ENCODE measurements around the gene DLL1.
A peak's percentile ranks its signal among the peaks of the same experiment; 100 is the strongest.

The DLL1 gene

GRCh38 chr6:170248111-170248805 is 42.6 kb downstream of the DLL1 start:
- Histone ChIP-seq H2AK5ac (ENCODE audit: low read depth, low read length) (peak overlapping the region; percentile 36), H2BK12ac (ENCODE audit: low read length) (peak overlapping the region; percentile 88), H3K79me1 (ENCODE audit: low read depth, low read length) (no peaks in the 10 kb centered on the region), H3K9me3 (replicated peaks in 1 of 2; ENCODE audit: control insufficient read depth in 2 of 2, insufficient read depth in 1 of 2, low read depth in 1 of 2, low read length in 2 of 2) (no peaks in the 10 kb centered on the region), H3K4me2 (ENCODE audit: insufficient read depth, low read length, poor library complexity, severe bottlenecking) (no peak overlapping the region), H2BK15ac (ENCODE audit: low read length) (peak overlapping the region; percentile 93), H4K8ac (ENCODE audit: low read depth, low read length) (no peak overlapping the region), H3K4me3 (ENCODE audit: low read length in 2 of 2) (no peak overlapping the region), H2BK5ac (ENCODE audit: low read length) (peak overlapping the region; percentile 18), H3K9ac (ENCODE audit: low read depth, low read length, poor library complexity) (peak overlapping the region; percentile 78), H3K23ac (ENCODE audit: low read depth, low read length, poor library complexity) (peak overlapping the region; percentile 81), H4K91ac (ENCODE audit: low read depth, low read length, poor library complexity) (no peak overlapping the region), H3K14ac (ENCODE audit: low read length) (peak overlapping the region; percentile 47), H3K27me3 (ENCODE audit: control insufficient read depth in 3 of 3, insufficient read depth in 3 of 3, low read depth in 1 of 3, low read length in 3 of 3) (no peaks in the 10 kb centered on the region), H3K36me3 (replicated peaks in 1 of 2; ENCODE audit: control insufficient read depth in 2 of 2, insufficient read depth in 2 of 2, low read length in 2 of 2) (no peaks in the 10 kb centered on the region), H3K4ac (ENCODE audit: low read length) (peak overlapping the region; percentile 85), H2AFZ (ENCODE audit: low read length) (peak overlapping the region; percentile 4), H3K27ac (replicated peaks; ENCODE audit: low read length) (no peak overlapping the region), H3K4me1 (ENCODE audit: control insufficient read depth in 2 of 2, insufficient read depth in 1 of 2, low read depth in 1 of 2, low read length in 2 of 2) (peaks cover 36 to 38% of the 10 kb centered on the region in 2 donors), H2BK120ac (ENCODE audit: low read depth, low read length) (peak overlapping the region; percentile 91), H3K18ac (ENCODE audit: low read length) (peak overlapping the region; percentile 81)
- no CpG with 5 or more reads among the region's 34 CpGs for WGBS, 2 donors (ENCODE audit: extremely low coverage in 2 of 2, insufficient read length in 2 of 2, insufficient replicate concordance in 1 of 2)
- DNase-seq (ENCODE audit: low spot score) = no peak

- no peak overlapping the region for H3K4me3 ChIP-seq (ENCODE audit: low read length in 2 of 2)
- DNase-seq (ENCODE audit: low spot score) = no peak
- no CpG with 5 or more reads among the region's 22 CpGs for WGBS, 2 donors (ENCODE audit: extremely low coverage in 2 of 2, insufficient read length in 2 of 2, insufficient replicate concordance in 1 of 2)
Observed at GRCh38 chr6:170247178-170247701, 43.6 kb downstream of the DLL1 start.

DNA sequence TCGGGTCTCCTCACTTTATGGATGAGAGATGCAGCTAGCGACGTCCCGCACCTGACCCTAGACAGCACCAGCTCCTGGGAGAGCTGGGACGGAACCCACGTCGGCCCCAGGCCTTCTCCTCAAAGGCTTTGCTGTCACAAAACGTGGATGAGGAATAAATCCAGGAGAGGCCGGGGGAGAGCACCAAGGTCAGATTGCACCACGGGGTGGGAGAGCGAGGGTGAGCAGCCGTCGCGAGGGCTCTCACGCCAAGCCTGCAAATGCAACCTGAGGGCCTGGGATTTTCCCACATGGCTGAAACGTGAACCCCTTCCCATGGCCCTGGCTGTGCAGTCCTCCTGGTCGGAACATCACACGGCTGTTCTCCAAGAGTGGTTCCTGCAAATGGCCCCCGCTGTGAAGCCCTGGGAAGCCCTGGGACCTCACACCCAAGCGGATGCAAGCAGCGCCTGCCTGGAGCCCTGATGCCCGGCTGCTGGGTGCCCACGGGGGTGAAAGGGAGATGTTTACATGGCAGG is 45.3 kb downstream of the DLL1 start:
- H4K91ac ChIP-seq (ENCODE audit: low read depth, low read length, poor library complexity) = no peak overlapping the region
- no peak overlapping the region for H3K4me3 ChIP-seq (ENCODE audit: low read length in 2 of 2)
- peak overlapping the region; percentile 65 for H3K18ac ChIP-seq (ENCODE audit: low read length)
- no peak overlapping the region for H3K4me2 ChIP-seq (ENCODE audit: insufficient read depth, low read length, poor library complexity, severe bottlenecking)
- H4K8ac ChIP-seq (ENCODE audit: low read depth, low read length) = no peak overlapping the region
- H3K23ac ChIP-seq (ENCODE audit: low read depth, low read length, poor library complexity) = no peak overlapping the region
- peak overlapping the region; percentile 82 for H2AK5ac ChIP-seq (ENCODE audit: low read depth, low read length)
- no CpG with 5 or more reads among the region's 23 CpGs for WGBS, 2 donors (ENCODE audit: extremely low coverage in 2 of 2, insufficient read length in 2 of 2, insufficient replicate concordance in 1 of 2)
- no peak overlapping the region for H3K27ac ChIP-seq (replicated peaks; ENCODE audit: low read length)
- no peak overlapping the region for H3K4ac ChIP-seq (ENCODE audit: low read length)
- H2BK120ac ChIP-seq (ENCODE audit: low read depth, low read length) = peak overlapping the region; percentile 35
- no peaks in the 10 kb centered on the region for H3K36me3 ChIP-seq (replicated peaks in 1 of 2; ENCODE audit: control insufficient read depth in 2 of 2, insufficient read depth in 2 of 2, low read length in 2 of 2)
- no peaks in the 10 kb centered on the region for H3K9me3 ChIP-seq (replicated peaks in 1 of 2; ENCODE audit: control insufficient read depth in 2 of 2, insufficient read depth in 1 of 2, low read depth in 1 of 2, low read length in 2 of 2)
- H3K79me1 ChIP-seq (ENCODE audit: low read depth, low read length) = no peaks in the 10 kb centered on the region
- no peak for DNase-seq (ENCODE audit: low spot score)
- peak overlapping the region; percentile 93 for H2BK15ac ChIP-seq (ENCODE audit: low read length)
- H3K9ac ChIP-seq (ENCODE audit: low read depth, low read length, poor library complexity) = no peak overlapping the region
- H3K27me3 ChIP-seq (ENCODE audit: control insufficient read depth in 3 of 3, insufficient read depth in 3 of 3, low read depth in 1 of 3, low read length in 3 of 3) = no peaks in the 10 kb centered on the region
- H2BK12ac ChIP-seq (ENCODE audit: low read length) = peak overlapping the region; percentile 47
- peaks cover 34 to 38% of the 10 kb centered on the region in 2 donors for H3K4me1 ChIP-seq (ENCODE audit: control insufficient read depth in 2 of 2, insufficient read depth in 1 of 2, low read depth in 1 of 2, low read length in 2 of 2)
- no peak overlapping the region for H3K14ac ChIP-seq (ENCODE audit: low read length)
- no peak overlapping the region for H2AFZ ChIP-seq (ENCODE audit: low read length)
- H2BK5ac ChIP-seq (ENCODE audit: low read length) = no peak overlapping the region

More at GRCh38 chr6:170247178-170247701, 43.6 kb downstream of the DLL1 start:
- no peak overlapping the region for H2AFZ ChIP-seq (ENCODE audit: low read length)
- H2AK5ac ChIP-seq (ENCODE audit: low read depth, low read length) = peak overlapping the region; percentile 42
- no peaks in the 10 kb centered on the region for H3K9me3 ChIP-seq (replicated peaks in 1 of 2; ENCODE audit: control insufficient read depth in 2 of 2, insufficient read depth in 1 of 2, low read depth in 1 of 2, low read length in 2 of 2)
- peak overlapping the region; percentile 78 for H3K18ac ChIP-seq (ENCODE audit: low read length)
- no peak overlapping the region for H4K91ac ChIP-seq (ENCODE audit: low read depth, low read length, poor library complexity)
- H3K4ac ChIP-seq (ENCODE audit: low read length) = no peak overlapping the region
- no peak overlapping the region for H3K27ac ChIP-seq (replicated peaks; ENCODE audit: low read length)
- no peak overlapping the region for H3K4me2 ChIP-seq (ENCODE audit: insufficient read depth, low read length, poor library complexity, severe bottlenecking)
- no peak overlapping the region for H4K8ac ChIP-seq (ENCODE audit: low read depth, low read length)
- H3K14ac ChIP-seq (ENCODE audit: low read length) = no peak overlapping the region
- H2BK12ac ChIP-seq (ENCODE audit: low read length) = no peak overlapping the region
- H3K4me1 ChIP-seq (ENCODE audit: control insufficient read depth in 2 of 2, insufficient read depth in 1 of 2, low read depth in 1 of 2, low read length in 2 of 2) = peaks cover 38% of the 10 kb centered on the region in 2 donors
- H3K9ac ChIP-seq (ENCODE audit: low read depth, low read length, poor library complexity) = no peak overlapping the region
- H2BK5ac ChIP-seq (ENCODE audit: low read length) = no peak overlapping the region
- no peak overlapping the region for H2BK120ac ChIP-seq (ENCODE audit: low read depth, low read length)
- H3K23ac ChIP-seq (ENCODE audit: low read depth, low read length, poor library complexity) = peak overlapping the region; percentile 46
- peak overlapping the region; percentile 23 for H2BK15ac ChIP-seq (ENCODE audit: low read length)
- no peaks in the 10 kb centered on the region for H3K27me3 ChIP-seq (ENCODE audit: control insufficient read depth in 3 of 3, insufficient read depth in 3 of 3, low read depth in 1 of 3, low read length in 3 of 3)
- no peaks in the 10 kb centered on the region for H3K79me1 ChIP-seq (ENCODE audit: low read depth, low read length)
- H3K36me3 ChIP-seq (replicated peaks in 1 of 2; ENCODE audit: control insufficient read depth in 2 of 2, insufficient read depth in 2 of 2, low read length in 2 of 2) = no peaks in the 10 kb centered on the region

DNA sequence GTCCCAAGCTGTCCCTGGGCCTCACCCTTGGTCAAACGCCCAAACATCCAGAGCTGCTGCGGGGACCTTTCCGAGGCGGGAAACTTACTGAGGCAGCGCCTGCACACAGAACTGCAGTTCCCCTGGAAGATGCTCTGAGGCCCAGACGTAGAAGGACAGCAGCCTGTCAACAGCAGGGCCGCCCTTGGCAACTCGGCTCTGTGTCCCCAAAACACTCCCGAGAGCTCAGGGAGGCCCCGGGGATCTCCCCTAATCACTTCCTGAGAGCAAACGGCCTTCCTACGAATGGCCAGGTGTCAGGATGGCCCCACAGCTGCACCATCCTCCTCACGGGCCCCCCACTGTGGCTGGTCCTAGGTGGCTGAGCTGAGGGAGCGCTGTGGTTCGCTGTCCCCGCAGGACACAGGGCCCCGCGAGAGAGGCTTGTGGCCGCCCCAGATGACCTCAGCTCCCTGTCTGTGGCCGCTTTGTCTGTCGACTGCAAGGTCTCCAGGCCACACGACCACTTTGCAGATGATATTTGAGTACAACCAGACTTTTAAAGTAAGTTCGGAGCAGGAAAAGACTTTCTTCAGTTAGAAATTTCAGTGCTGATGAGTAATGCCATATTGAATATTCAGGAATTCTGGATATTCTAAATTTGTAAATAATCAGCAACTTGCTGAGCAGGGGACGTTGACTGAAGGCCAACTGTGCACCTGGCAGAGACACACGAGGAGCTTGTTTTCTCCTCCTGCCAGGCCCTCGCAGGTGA is 46.0 kb downstream of the DLL1 start:
- Histone ChIP-seq H3K9ac (ENCODE audit: low read depth, low read length, poor library complexity) (peak overlapping the region; percentile 14), H2BK12ac (ENCODE audit: low read length) (peak overlapping the region; percentile 89), H3K36me3 (replicated peaks in 1 of 2; ENCODE audit: control insufficient read depth in 2 of 2, insufficient read depth in 2 of 2, low read length in 2 of 2) (no peaks in the 10 kb centered on the region), H2BK120ac (ENCODE audit: low read depth, low read length) (no peak overlapping the region), H4K91ac (ENCODE audit: low read depth, low read length, poor library complexity) (no peak overlapping the region), H3K23ac (ENCODE audit: low read depth, low read length, poor library complexity) (peak overlapping the region; percentile 89), H4K8ac (ENCODE audit: low read depth, low read length) (no peak overlapping the region), H3K4me1 (ENCODE audit: control insufficient read depth in 2 of 2, insufficient read depth in 1 of 2, low read depth in 1 of 2, low read length in 2 of 2) (peaks cover 31 to 35% of the 10 kb centered on the region in 2 donors), H2AFZ (ENCODE audit: low read length) (peak overlapping the region; percentile 83), H3K4me2 (ENCODE audit: insufficient read depth, low read length, poor library complexity, severe bottlenecking) (no peak overlapping the region), H3K79me1 (ENCODE audit: low read depth, low read length) (no peaks in the 10 kb centered on the region), H3K4ac (ENCODE audit: low read length) (no peak overlapping the region), H3K14ac (ENCODE audit: low read length) (no peak overlapping the region), H3K4me3 (ENCODE audit: low read length in 2 of 2) (no peak overlapping the region), H3K9me3 (replicated peaks in 1 of 2; ENCODE audit: control insufficient read depth in 2 of 2, insufficient read depth in 1 of 2, low read depth in 1 of 2, low read length in 2 of 2) (no peaks in the 10 kb centered on the region), H3K27me3 (ENCODE audit: control insufficient read depth in 3 of 3, insufficient read depth in 3 of 3, low read depth in 1 of 3, low read length in 3 of 3) (peaks cover 0 to 2% (median 0%) of the 10 kb centered on the region in 3 experiments), H2AK5ac (ENCODE audit: low read depth, low read length) (peak overlapping the region; percentile 96), H3K27ac (replicated peaks; ENCODE audit: low read length) (peak overlapping the region; percentile 54), H3K18ac (ENCODE audit: low read length) (peak overlapping the region; percentile 92), H2BK15ac (ENCODE audit: low read length) (peak overlapping the region; percentile 93), H2BK5ac (ENCODE audit: low read length) (peak overlapping the region; percentile 84)
- no peak for DNase-seq (ENCODE audit: low spot score)
- no CpG with 5 or more reads among the region's 26 CpGs for WGBS, 2 donors (ENCODE audit: extremely low coverage in 2 of 2, insufficient read length in 2 of 2, insufficient replicate concordance in 1 of 2)
